Mononuclear cell (primary cell): ENCODE measurements around the gene WSCD1. TPM values are rescaled to one million over a fixed set of nuclear protein-coding genes. Genes with fewer than 3 reads are reported as not detected.

Experiments
- H3K27me3 ChIP-seq: 2 replicates; pipeline ENCODE4 v1.6.0; 2011; ENCODE audit warnings: low read length, control low read depth; ENCODE audit not compliant: insufficient read depth
- H3K4me1 ChIP-seq: 2 replicates; pipeline ENCODE4 v1.5.1; 2011; ENCODE audit warnings: mild to moderate bottlenecking, low read length, control low read depth; ENCODE audit not compliant: insufficient read depth
- H3K4me3 ChIP-seq: 2 replicates; pipeline ENCODE4 v1.5.1; 2011; ENCODE audit warnings: mild to moderate bottlenecking, low read length, moderate library complexity
- H3K9me3 ChIP-seq: 2 replicates; pipeline ENCODE4 v1.5.1; 2011; ENCODE audit warnings: low read depth, mild to moderate bottlenecking, control low read depth, low read length
- total RNA-seq: library from RNA; depleted of rRNA; stranded (reverse); fragments of >200 nt; gene quantifications from one replicate; pipeline ENCODE4 v1.2.3, GENCODE V29; 2012

WSCD1 gene
- total RNA-seq, 1 donor = 0.21 TPM

DNA sequence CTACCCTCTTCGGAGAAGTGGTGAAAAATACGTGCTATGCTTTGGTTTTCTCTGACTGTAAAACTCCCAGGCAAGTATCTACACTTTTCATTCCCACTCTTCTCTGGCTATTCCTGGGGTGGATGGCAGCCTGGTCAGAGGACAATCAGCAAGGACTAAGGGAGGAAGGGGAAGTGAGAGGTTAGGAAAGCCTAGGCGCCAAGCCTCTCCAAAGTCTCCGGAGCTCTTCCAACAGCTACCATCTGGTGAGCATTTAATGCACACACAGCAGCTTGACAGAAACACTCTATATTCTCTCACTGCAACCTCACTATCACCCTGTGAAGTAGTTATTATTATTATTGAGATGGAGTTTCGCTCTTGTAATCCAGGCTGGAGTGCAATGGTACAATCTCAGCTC is 65.1 kb downstream of the WSCD1 start:
- no peaks in the 10 kb centered on the region for H3K27me3 ChIP-seq

DNA sequence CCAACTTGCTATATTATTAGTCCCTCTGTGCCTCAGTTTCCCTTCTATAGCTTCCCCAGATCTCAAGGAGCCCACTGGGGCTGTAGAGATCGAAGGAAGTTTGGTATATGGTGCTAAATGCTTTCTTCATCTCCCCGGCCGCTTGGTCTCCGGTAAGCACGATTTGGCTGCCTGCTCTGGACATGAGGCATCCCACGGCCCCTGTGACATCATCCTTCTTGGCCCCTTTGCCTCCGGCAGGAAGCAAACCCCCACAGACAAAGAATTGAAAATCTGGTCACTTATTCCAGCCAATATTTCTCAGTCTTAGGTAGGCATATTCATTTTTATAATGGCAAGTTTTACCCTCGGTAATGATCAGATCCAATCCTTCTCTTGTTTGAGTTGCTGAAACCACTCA is 65.8 kb downstream of the WSCD1 start:
- H3K27me3 ChIP-seq = no peaks in the 10 kb centered on the region
- H3K9me3 ChIP-seq = no peaks in the 10 kb centered on the region
- H3K4me3 ChIP-seq = no peak overlapping the region

More for the DNA sequence above, 65.1 kb downstream of the WSCD1 start:
- H3K9me3 ChIP-seq = no peaks in the 10 kb centered on the region
- H3K4me1 ChIP-seq = no peaks in the 10 kb centered on the region
- no peak overlapping the region for H3K4me3 ChIP-seq

DNA sequence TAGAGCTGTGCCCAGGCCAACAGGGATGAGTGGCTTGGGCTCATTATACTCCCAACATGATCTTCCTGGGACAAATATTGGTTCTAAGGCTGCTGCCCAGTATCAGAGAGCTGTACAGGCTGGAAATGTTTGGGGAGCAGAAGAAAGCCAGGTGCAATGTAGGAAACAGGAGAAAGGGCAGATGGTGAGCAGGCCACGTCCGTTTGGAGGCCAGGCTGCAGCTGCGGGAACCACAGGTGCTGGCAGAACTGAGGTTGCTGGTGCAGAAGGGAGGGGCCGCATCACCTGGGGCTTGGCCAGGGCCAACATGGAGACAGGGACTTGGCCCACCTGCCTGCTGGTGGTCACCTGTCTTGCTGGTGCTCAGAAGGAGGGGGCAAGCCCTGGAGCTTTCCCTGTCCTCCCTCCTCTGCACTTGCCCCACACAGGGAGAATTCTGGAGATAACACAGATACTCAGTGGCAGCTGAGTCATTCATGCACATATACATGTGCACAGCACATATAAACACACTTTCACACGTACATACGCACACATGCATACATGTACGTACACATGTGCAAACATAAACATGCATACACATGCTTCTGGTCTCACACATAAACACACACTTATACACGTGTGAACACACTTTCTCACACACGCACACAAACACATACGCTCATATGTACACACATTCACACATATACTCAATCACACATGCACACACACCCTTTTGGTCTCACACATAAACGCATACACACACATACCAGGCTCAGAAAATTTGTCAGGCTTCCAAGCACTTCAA is 67.7 kb downstream of the WSCD1 start:
- no peaks in the 10 kb centered on the region for H3K27me3 ChIP-seq
- H3K4me3 ChIP-seq = no peak overlapping the region
- no peaks in the 10 kb centered on the region for H3K9me3 ChIP-seq
- no peaks in the 10 kb centered on the region for H3K4me1 ChIP-seq

More for the DNA sequence above, 65.8 kb downstream of the WSCD1 start:
- H3K4me1 ChIP-seq = no peaks in the 10 kb centered on the region

DNA sequence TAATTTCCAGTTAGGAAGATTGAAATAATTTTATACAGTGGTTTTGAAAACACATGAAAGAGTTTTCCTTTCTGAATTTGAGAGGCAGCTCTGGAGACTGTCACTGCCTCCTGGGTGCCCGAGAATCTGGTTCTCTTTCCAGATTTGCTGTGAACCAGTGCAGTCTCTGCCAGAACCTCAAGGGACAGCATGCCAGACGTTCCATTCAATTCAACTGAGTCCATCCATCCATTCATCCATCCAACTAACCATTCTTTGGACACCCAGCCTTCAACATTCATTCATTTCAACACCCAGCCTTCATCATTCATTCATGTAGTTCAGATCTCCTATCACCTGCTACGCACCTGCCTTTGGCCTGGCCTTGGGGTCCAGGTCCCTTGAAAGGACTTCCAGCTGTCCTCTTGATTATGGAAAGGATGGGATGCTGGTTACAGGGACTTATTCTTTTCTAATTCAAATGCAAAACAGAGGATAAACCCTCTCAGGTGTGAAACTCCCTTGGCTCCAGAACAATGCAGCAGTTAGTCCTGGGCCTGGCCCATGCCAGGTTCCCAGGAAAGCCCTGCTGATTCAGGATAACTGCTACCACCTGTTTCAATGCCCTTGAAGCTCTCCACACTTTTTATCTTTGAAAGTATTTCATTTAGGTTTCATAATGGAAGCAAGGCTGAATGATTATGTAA is 68.7 kb downstream of the WSCD1 start:
- Histone ChIP-seq H3K9me3 (no peaks in the 10 kb centered on the region), H3K27me3 (no peaks in the 10 kb centered on the region), H3K4me3 (no peak overlapping the region)

DNA sequence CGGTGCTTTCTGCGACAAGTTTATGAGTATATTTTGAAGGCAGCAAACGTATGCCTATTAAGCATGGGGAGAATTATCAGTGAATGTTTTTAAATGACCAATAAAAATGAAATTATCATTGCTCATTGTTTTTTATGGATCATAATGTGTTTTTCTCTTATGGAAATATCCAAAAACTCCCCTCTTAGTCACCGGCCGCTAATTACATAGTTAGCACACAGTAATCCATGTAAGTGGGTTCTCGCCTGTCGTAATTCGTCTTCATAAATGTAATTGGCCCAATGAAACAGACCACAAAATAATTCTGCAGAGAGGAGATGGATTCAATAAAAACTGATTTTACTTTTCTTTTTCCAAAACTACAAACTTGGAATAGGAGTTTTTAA is 69.3 kb downstream of the WSCD1 start:
- Histone ChIP-seq H3K9me3 (no peaks in the 10 kb centered on the region), H3K4me3 (no peak overlapping the region), H3K27me3 (no peaks in the 10 kb centered on the region), H3K4me1 (no peaks in the 10 kb centered on the region)

More for the DNA sequence above, 68.7 kb downstream of the WSCD1 start:
- H3K4me1 ChIP-seq = no peaks in the 10 kb centered on the region

DNA sequence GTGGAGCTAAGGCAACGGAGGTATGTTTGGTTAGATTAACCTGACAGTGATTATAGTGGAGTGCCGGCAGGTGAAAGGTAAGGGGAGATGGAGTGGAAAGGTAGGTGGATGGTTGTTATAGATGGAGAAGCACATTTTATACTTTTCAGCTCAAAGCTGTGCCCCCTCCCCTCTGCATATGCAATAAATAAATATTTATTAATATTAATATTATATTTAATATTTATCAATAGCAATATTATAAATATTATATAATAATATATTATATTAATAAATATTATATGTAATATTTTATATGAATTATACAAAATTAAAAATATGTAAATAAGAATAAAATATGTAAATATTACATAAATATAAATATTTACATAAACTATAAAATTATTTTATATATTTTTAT is 70.0 kb downstream of the WSCD1 start:
- no peaks in the 10 kb centered on the region for H3K27me3 ChIP-seq
- H3K4me3 ChIP-seq = no peak overlapping the region
- no peaks in the 10 kb centered on the region for H3K4me1 ChIP-seq
- no peaks in the 10 kb centered on the region for H3K9me3 ChIP-seq

DNA sequence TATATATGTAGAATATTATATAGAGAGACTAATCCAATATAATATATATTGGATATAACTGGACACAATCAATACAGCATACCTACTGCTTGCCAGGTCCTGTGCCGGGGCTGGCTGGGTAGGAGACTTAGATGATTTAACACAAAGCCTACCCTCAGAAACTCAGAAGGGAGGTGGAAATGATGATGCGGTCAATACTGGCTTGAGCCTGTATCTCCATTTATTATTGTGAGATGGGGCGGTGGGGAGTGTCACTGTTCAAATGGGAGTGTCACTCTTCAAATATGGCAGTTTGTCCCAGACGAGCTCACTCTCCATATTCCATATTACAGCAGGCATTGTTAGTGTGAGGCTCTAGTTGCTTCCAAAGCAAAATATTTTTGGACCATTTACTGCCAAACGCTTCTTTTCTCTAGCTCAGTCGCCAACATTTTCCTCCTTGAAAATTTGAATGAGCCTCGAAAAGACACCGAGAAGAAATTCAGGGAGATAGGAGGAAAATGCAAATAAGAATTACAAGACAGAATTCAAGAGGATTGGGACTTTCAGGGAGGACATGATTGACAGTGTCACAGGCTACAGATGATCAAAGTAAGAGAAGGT is 70.7 kb downstream of the WSCD1 start:
- Histone ChIP-seq H3K9me3 (no peaks in the 10 kb centered on the region), H3K4me1 (no peaks in the 10 kb centered on the region), H3K27me3 (no peaks in the 10 kb centered on the region), H3K4me3 (no peak overlapping the region)

DNA sequence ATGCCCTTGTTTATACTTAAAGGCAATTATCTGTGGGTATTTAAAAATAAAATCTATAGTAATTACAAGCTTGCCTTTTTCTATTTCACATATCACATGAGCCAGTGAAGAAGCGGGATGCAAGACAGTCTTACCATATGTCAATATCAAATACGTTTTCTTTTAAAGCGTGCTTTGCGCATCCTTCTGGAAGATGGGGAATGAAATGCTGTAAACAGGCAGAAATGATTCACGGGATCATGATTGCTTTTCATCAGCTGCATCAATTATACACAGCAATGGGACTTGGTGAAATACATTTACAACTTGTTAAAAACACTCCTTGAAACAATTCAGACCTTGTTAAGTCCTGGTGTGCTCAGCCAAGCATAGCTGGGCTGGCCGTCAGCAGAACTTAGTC is 72.5 kb downstream of the WSCD1 start:
- Histone ChIP-seq H3K4me3 (no peak overlapping the region), H3K9me3 (no peaks in the 10 kb centered on the region), H3K27me3 (no peaks in the 10 kb centered on the region), H3K4me1 (no peaks in the 10 kb centered on the region)

DNA sequence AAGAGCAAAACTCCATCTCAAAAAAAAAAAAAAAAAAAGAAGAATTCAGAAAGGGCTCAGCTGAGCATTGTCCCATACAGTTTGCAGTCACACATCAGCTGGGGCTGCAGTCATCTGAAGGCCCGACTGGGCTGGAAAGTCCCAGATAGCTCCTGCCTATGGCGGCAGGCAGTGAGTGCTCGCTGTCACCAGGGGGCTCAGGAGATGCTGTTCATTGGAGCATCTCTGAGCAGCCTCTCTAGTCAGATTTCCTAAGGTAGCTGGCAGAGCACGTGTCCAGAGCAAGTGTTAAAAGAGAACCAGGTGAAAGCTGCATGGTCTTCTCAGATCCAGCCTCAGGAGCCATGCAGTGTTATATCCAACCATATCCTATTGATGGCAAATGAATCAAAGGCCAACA is 75.8 kb downstream of the WSCD1 start:
- Histone ChIP-seq H3K4me3 (no peak overlapping the region), H3K27me3 (no peaks in the 10 kb centered on the region), H3K9me3 (no peaks in the 10 kb centered on the region), H3K4me1 (no peaks in the 10 kb centered on the region)

DNA sequence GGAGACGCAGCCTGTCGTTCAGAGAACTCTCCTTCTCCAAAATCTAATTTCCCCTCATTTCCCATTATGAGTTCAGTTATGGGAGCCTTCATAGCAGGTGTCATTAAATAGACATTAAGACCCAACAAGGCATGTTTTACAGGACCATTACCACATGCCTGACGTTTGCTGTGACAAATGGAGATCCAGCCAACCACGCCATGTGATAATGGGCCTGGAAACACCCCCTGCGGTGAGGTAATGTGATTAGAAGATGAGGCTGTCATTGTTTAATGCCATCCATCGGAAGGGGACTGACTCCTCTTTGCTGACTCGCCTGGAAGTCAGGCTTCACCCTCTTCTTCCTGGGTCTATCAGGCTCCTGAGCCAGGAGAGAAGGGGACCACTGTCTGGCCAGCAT is 76.9 kb downstream of the WSCD1 start:
- H3K9me3 ChIP-seq = no peaks in the 10 kb centered on the region
- no peaks in the 10 kb centered on the region for H3K27me3 ChIP-seq
- no peaks in the 10 kb centered on the region for H3K4me1 ChIP-seq
- no peak overlapping the region for H3K4me3 ChIP-seq

DNA sequence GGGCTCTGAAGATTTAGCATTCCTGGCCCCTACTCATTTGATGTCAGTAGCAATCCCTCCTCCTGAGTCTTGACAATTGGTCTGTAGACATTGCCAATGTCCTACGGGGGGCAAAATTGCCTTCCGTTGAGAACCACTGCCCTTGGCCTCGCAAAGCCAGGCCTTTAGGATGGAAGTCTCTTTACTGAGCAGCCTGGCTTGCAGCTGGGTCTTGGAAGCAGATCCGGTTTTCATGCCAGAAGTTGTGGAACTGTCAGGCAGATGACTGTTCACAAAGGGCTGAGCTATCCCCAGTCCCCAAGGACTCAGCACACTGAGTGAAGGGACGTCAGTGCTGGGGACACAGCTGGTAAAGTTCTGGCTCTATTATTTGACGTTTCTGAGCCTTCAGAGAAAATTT is 83.2 kb downstream of the WSCD1 start:
- H3K9me3 ChIP-seq = no peaks in the 10 kb centered on the region
- H3K4me1 ChIP-seq = no peaks in the 10 kb centered on the region
- no peak overlapping the region for H3K4me3 ChIP-seq
- no peaks in the 10 kb centered on the region for H3K27me3 ChIP-seq

DNA sequence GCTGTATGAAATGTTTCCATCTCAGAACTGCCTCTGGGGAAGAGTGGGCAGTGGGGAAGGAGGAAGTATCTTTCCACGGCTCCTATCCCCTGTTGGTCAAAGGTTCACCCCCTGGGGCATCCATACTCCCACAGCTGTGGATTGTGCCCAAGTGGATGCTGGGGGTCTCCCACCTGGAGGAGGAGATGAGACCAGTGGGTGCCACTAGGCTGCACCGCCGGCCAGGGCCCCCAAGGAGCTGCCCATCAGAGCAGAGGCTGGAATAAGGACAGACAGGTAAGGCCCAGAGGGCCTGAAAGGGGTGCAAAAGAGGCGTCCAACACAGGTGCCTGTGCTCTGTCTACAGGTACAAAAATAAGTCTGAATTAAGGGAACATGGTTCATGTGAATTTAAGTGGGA is 87.5 kb downstream of the WSCD1 start:
- Histone ChIP-seq H3K4me1 (no peaks in the 10 kb centered on the region), H3K4me3 (no peak overlapping the region), H3K27me3 (no peaks in the 10 kb centered on the region), H3K9me3 (no peaks in the 10 kb centered on the region)

DNA sequence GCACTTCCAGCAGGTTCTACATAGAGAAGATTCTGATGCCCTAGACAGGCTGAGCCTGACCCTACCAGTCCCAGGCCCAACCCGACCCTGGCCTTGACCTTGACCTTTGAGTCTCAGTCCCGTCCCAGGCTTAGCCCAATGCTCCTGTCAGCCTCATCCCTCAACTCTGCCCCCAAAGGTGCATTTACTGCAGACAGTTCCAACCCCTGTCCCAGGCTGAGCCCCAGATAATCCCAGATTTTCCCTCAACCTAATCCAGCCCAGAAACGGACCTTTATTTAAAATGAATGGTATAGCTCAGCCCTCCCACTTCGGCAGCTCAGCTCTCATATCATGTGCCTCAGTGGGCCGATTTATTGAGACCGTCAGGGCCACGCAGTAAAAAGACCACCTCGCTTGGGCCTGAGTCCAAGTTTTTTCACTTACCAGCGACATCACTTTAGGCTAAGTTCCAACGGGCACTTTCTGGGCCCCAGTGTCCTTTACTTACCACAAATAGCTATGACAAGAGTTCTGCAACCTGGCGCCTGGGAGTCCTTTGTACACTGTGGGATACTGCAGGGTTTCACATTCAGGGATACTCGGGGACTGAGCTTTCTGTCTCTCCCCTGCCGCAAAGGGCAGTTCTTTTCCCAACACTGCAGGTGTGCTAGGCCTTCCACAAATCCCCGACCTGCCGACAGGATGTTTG is 89.5 kb downstream of the WSCD1 start:
- no peaks in the 10 kb centered on the region for H3K9me3 ChIP-seq
- no peak overlapping the region for H3K4me3 ChIP-seq
- no peaks in the 10 kb centered on the region for H3K27me3 ChIP-seq
- H3K4me1 ChIP-seq = no peaks in the 10 kb centered on the region

DNA sequence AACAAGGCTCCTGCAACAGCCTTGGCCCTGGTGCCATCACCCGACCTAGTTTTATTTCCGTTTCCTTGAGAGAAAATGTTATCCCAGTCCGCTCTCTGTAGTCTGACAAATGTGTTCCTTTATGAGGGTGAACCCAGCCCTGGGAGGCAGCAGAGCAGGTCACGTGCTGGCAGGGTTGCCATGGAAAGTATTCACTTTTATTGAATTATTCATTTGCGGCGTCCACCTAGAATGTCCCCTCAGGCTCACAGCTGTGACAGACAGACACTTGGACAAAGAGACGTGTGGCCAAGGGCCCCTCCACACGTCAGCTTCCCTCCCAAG is 90.0 kb downstream of the WSCD1 start:
- Histone ChIP-seq H3K4me3 (no peak overlapping the region), H3K27me3 (no peaks in the 10 kb centered on the region), H3K4me1 (no peaks in the 10 kb centered on the region), H3K9me3 (no peaks in the 10 kb centered on the region)
